WERI-Rb-1 (cell line): ENCODE measurements around the gene RAB23.

Experiments
- DNase-seq: peaks from one replicate; pipeline ENCODE4 v3.0.0-alpha.2; 2020
- H3K27ac ChIP-seq: fragments of 250-450 bp; sonication (Bioruptor Pico); 2 replicates; pipeline ENCODE4 v1.5.1; 2020; ENCODE audit warnings: mild to moderate bottlenecking, moderate library complexity
- H3K27me3 ChIP-seq: fragments of 250-450 bp; sonication (Bioruptor Pico); 2 replicates; pipeline ENCODE4 v1.5.1; 2021; ENCODE audit warnings: mild to moderate bottlenecking, low read depth, moderate library complexity; ENCODE audit not compliant: insufficient read depth, severe bottlenecking
- H3K36me3 ChIP-seq: fragments of 250-450 bp; sonication (Bioruptor Pico); 2 replicates; pipeline ENCODE4 v1.5.1; 2020; ENCODE audit warnings: mild to moderate bottlenecking, moderate library complexity
- H3K4me3 ChIP-seq: 2 replicates; pipeline ENCODE4 v1.5.1; 2011; ENCODE audit warnings: low read depth, mild to moderate bottlenecking, control low read depth, low read length
- H3K9me3 ChIP-seq: fragments of 250-450 bp; sonication (Bioruptor Pico); 2 replicates; pipeline ENCODE4 v1.5.1; 2021; ENCODE audit warnings: mild to moderate bottlenecking, moderate library complexity; ENCODE audit not compliant: severe bottlenecking
- CTCF ChIP-seq: IDR thresholded peaks from 2 replicates; pipeline ENCODE4 v1.5.1; 2011; ENCODE audit warnings: low read depth, mild to moderate bottlenecking, control low read depth, inconsistent platforms, low read length

RAB23 gene

GRCh38 chr6:57159127-57159526, 63.0 kb downstream of the RAB23 start:
- Histone ChIP-seq H3K27ac (no peak overlapping the region), H3K27me3 (no peaks in the 10 kb centered on the region), H3K4me3 (no peak overlapping the region), H3K36me3 (peaks cover 32% of the 10 kb centered on the region), H3K9me3 (no peaks in the 10 kb centered on the region)
- TF ChIP-seq CTCF = no peak
- no peak for DNase-seq

- Histone ChIP-seq H3K36me3 (peaks cover 32% of the 10 kb centered on the region), H3K4me3 (no peak overlapping the region), H3K9me3 (no peaks in the 10 kb centered on the region), H3K27ac (no peak overlapping the region), H3K27me3 (no peaks in the 10 kb centered on the region)
- DNase-seq = no peak
- TF ChIP-seq CTCF = no peak
Measured at GRCh38 chr6:57158658-57159057, 63.4 kb downstream of the RAB23 start.

- no peaks in the 10 kb centered on the region for H3K9me3 ChIP-seq
- no peak for DNase-seq
- TF ChIP-seq CTCF = no peak
- H3K27ac ChIP-seq = no peak overlapping the region
- H3K36me3 ChIP-seq = peaks cover 65% of the 10 kb centered on the region
- H3K27me3 ChIP-seq = no peaks in the 10 kb centered on the region
- no peak overlapping the region for H3K4me3 ChIP-seq
Measured at GRCh38 chr6:57147955-57148858, 73.9 kb downstream of the RAB23 start.

DNA sequence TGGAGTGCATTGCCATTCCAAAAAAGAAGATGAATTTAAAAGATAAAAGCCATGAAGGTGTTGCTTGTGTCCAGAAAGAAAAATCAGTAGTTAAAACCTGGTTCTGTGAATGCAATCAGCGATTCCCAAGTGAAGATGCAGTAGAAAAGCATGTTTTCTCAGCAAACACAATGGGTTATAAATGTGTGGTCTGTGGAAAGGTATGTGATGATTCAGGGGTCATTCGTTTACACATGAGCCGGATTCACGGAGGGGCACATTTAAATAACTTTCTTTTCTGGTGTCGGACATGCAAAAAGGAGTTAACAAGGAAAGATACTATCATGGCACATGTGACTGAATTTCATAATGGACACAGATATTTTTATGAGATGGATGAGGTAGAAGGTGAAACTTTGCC, 74.7 kb downstream of the RAB23 start:
- DNase-seq = no peak
- Histone ChIP-seq H3K27me3 (no peaks in the 10 kb centered on the region), H3K27ac (no peak overlapping the region), H3K36me3 (peaks cover 62% of the 10 kb centered on the region), H3K4me3 (no peak overlapping the region), H3K9me3 (no peaks in the 10 kb centered on the region)
- TF ChIP-seq CTCF = no peak

DNA sequence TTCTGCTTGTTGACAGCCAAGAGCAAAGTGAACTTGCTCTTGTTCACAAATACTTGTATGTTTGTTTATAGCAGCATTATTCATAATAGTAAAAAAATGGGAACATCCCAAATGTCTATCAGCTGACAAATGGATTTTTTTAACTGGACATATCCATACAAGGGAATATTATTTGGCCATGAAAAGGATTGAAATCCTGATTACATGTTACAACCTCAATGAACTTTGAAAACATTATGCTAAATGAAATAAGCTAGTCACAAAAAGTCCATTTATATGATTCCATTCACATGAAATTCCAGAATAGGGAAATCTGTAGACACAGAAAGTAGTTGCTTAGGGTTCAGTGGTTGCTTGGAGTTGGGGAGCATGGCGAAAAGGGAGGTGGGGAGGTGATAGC, 78.4 kb downstream of the RAB23 start:
- TF ChIP-seq CTCF = no peak
- H3K27me3 ChIP-seq = no peaks in the 10 kb centered on the region

DNA sequence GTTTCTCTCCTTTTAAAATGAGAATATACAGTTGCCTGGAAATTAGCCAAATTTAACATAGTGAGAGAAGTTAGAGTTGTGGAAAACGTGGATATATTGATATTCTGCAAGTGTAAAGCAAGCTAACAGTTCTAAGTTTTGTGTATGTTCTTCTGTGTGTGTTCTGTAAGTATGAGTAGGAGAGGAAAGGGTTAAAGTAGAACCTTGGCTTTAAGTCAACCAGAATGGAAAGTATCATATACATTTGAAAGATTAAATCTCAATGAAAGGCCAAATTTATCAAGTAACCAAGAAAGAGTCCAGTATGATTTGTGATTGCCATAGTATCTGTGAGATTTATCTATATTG, 80.0 kb downstream of the RAB23 start:
- Histone ChIP-seq H3K36me3 (peaks cover 47% of the 10 kb centered on the region), H3K9me3 (no peaks in the 10 kb centered on the region), H3K27me3 (no peaks in the 10 kb centered on the region), H3K4me3 (no peak overlapping the region), H3K27ac (no peak overlapping the region)
- no peak for TF ChIP-seq CTCF
- DNase-seq = no peak

More for the DNA sequence above, 78.4 kb downstream of the RAB23 start:
- Histone ChIP-seq H3K36me3 (peaks cover 56% of the 10 kb centered on the region), H3K4me3 (no peak overlapping the region), H3K9me3 (no peaks in the 10 kb centered on the region), H3K27ac (no peak overlapping the region)
- DNase-seq = no peak
